ENCODE results near the gene TAF11L10.
"Not testable (repeated sequence)": the region's sequence is repeated elsewhere in the genome, so short reads cannot be mapped to it uniquely, and the experiment has no call there.

DNA sequence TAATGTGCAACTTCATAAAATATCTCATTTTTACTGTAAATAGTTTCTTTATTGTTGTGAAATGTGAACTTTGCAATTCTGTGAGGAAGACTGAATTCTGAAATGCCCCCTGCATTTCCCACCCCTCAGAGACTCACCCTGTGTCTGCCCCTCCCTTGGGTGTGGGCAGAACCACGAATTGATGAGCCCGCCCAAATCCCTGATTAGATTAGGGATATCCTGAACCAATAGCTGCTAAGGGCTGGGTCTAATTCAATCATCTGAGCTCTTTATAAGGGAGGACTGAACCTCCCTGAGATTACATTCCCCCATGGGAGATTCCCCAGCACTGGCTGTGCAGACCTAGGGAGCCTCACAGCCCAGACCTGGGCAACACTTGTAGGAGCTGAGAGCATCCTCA, 12.5 kb upstream of the TAF11L10 start, which contains the start of gene TAF11L12:
- TF ChIP-seq POLR2AphosphoS5 (IDR thresholded peaks at IDR 0.05; ENCODE audit: low read length); SMARCA5 (IDR thresholded peaks at IDR 0.05); ZNF274 (IDR thresholded peaks at IDR 0.05; ENCODE audit: insufficient read depth, insufficient read length); EZH2 (IDR thresholded peaks at IDR 0.05; ENCODE audit: borderline replicate concordance, control insufficient read depth, low read depth, low read length); SIN3A (IDR thresholded peaks at IDR 0.05; ENCODE audit: low read depth, low read length); LARP7 (IDR thresholded peaks at IDR 0.05); GATAD2B (conservative IDR thresholded peaks at IDR 0.05; ENCODE audit: low read depth); SP1 (IDR thresholded peaks at IDR 0.05; ENCODE audit: low read depth, low read length): not testable (repeated sequence)
- TF ChIP-seq, protein P1, sequence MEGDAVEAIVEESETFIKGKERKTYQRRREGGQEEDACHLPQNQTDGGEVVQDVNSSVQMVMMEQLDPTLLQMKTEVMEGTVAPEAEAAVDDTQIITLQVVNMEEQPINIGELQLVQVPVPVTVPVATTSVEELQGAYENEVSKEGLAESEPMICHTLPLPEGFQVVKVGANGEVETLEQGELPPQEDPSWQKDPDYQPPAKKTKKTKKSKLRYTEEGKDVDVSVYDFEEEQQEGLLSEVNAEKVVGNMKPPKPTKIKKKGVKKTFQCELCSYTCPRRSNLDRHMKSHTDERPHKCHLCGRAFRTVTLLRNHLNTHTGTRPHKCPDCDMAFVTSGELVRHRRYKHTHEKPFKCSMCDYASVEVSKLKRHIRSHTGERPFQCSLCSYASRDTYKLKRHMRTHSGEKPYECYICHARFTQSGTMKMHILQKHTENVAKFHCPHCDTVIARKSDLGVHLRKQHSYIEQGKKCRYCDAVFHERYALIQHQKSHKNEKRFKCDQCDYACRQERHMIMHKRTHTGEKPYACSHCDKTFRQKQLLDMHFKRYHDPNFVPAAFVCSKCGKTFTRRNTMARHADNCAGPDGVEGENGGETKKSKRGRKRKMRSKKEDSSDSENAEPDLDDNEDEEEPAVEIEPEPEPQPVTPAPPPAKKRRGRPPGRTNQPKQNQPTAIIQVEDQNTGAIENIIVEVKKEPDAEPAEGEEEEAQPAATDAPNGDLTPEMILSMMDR (IDR thresholded peaks at IDR 0.05 in 2 of 3, conservative IDR thresholded peaks at IDR 0.05 in 1 of 3; ENCODE audit: control insufficient read depth in 2 of 3, extremely low read depth in 1 of 3, insufficient read depth in 1 of 3, low read depth in 3 of 3, low read length in 3 of 3), result not testable (repeated sequence)
